CD4-positive, alpha-beta T cell treated with Interleukin-2 at 100 ng/mL for 4 hours (primary cell): ENCODE data around the gene ANKRD33B.
"Not testable (repeated sequence)": the region's sequence is repeated elsewhere in the genome, so short reads cannot be mapped to it uniquely, and the experiment has no call there.

Source experiments
- DNase-seq: peaks from one replicate; pipeline ENCODE4 v3.0.0-alpha.2; 2020; ENCODE audit warnings: low spot score

Gene ANKRD33B

DNA sequence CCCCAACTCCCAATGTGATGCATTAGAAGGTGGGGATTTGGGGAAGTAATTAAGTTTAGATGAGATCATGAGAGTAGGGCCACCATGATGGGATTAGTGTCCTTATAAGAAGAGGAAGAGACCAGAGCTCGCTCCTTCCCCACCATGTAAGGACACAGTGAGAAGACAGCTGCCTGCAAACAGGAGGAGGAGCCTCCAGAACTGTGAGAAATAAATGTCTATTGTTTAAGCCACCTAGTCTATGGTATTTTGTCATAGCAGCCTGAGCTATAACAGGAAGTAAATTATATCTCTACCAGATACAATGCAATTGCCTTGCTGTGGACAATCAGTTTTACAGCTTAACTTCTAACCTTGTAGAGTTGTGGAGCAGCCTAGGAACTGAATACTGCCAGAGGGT lies 58.0 kb downstream of the ANKRD33B start:
- DNase-seq, result no peak

- DNase-seq, result no peak
These were observed 58.9 kb downstream of the ANKRD33B start for GRCh38 chr5:10622810-10623209.

DNA sequence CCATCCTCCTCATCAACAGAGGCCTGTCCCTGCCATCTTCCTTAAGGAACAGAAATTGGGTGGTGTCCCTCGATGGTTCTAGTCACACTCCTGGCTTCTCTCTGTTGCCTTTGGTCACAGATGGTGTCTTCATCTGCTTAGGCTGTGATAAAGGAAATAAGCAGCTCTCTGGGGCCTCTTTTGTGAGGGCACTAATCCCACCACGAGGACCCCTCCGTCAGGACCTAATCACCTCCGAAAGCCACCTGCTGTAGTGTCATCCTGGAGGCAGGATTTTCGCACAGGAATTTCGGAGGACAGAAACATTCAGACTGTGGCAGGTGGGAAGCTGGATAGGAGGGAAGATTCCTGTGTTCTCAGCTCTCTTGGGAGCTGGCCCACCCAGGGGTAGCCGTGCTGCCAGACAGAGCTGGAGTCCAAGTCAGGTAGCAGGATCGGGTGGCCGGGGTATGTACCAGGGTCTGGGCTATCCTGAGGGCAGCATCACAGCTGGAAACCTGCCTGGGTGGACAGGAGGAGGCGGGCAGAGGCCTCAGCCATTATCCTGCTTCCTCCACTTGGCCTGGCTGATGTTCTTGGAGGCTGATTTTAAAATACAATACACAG lies 59.5 kb downstream of the ANKRD33B start:
- no peak for DNase-seq

GRCh38 chr5:10624206-10624605 lies 60.3 kb downstream of the ANKRD33B start:
- DNase-seq, result no peak

GRCh38 chr5:10624679-10625078 lies 60.8 kb downstream of the ANKRD33B start:
- no peak for DNase-seq

DNA sequence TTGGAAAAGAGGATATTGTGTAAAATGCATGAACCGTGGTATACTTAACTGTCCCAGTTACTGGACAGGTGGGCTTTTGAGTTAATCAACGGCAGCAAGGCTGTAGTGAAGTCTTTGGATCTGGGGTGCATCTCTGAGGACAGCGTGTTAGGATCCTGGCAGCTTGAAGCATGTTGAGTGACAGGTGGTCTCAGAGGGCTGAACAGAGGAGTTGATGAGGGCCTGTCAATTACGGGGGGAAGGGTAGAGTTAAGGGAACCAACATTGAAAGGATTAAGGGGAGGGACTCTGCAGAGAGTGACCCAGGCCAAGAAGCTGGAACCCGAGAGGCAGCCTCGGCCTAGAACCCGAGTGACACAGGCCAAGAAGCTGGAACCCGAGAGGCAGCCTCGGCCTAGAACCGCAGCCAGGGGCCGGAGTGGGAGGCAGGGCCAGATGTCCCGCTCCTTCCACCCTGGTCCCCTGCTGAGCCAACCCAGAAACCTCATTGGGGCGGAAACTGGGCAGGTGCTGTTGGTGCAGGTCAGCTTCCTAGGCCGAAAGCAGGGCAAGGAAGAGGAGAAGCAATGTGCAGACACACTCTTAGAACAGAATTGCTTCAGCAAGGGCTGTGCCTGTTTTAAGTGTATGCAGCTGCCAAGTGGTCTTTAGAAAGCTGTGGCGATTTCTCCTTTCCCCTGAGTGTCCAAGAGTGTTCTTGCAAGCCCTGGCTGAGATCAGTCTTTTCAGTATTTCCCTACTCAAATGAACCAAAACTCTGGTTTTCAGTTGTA lies 62.0 kb downstream of the ANKRD33B start:
- DNase-seq, result no peak

DNA sequence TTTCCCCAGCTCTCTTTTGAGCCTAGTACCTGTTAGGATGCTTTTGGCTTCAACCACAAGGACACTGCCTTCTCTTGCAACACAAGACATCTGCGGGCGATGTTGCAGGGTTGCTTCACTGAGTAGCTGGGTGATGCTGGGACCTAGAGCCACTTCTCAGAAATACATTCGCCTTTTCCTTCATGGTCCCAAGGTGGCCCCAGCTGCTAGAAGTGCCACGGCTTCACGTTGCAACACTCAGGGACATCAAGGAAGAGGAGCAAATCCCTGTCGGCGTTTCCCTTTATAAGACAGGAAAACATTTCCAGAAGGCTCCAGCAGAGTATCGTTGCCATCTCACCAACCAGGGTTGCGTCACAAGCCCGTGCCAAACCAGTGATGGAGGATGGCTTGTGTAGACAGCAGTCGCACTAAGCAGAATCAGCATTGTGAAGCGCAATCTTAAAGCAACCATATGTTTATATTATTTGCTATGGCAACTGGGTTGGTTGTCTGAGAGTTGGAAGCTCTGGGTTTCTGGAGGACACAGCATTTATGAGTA lies 62.7 kb downstream of the ANKRD33B start:
- no peak for DNase-seq

DNA sequence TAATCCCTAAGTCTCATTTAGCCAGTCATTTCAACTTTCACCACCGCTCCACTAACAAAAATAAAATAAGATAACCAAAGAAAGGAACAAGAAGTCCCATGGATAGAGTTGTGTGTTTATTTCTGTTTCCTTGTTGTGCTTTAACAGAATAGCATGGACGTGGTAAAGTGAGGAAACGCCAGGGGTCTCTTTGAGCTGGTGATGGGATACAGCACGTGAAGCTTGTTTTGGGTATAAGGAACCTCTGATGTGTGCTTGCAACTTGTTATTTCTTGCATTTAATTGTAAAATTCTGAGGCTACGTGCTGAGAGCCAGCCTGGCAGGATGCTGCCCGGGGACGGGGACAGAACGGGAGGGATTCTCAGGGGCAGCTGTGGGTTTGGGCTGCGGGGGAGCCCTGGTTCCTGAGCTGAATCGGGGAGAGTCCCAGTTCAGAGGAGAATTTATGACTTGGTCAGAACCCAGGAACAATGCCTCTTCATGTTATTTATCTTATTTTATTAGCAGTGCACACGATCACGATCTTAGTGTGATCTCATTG lies 63.4 kb downstream of the ANKRD33B start:
- DNase-seq, result no peak

- no peak for DNase-seq
These were observed 64.7 kb downstream of the ANKRD33B start for GRCh38 chr5:10628601-10629000.

DNA sequence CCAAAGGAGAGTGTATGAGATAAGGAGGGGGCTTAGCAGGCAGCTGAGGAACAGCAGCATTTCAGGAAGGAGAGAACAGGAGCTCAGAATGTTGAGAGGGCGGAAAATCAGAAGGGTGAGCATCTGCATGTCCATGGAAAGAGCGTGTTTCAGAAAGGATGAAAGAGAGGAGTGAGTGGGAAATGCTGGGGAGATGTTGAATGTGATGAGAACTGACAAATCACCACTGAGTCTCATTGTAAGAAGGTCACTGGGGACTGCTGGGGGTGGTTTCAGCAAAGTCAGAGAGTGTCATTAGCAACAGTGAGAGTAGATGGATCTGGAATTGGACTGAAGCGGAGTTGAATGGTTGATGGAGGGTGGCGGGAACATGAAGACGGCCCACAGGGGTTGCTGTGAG lies 65.8 kb downstream of the ANKRD33B start:
- DNase-seq, result no peak

DNA sequence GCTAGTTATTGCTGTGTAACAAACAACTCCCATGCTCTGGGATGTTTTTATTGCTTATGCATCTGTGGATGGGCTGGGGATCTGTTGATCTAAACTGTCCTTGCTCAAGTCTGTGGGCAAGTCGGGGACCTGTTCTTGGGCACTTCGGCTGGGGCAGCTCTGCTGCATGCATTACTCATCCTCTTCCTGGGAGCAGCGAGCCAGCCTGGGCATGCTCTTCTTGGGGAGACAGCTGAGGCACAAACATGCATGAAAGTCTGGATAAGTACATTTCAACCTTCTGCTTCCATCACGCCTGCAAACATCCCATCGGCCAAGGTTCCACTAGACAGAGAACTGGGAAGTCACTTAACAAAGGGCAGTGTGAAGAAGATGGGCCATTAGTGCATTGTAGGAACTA lies 66.3 kb downstream of the ANKRD33B start:
- DNase-seq, result no peak

DNA sequence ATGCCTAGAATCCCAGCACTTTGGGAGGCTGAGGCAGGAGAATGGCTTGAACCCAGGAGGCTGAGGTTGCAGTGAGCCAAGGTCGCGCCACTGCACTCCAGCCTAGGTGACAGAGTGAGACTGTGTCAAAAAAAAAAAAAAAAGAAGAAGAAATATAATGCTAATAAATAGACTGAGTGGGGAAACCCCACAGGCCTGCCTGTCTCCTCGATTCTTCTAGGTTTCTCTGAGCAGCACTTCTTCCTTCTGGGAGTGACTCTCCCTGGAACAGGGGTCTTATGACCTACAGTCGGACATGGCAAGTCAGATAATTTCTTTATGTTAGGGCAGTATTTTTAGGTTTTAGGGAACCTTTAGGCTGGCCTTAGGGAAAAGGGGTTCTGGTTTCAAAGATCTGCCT lies 66.9 kb downstream of the ANKRD33B start:
- not testable (repeated sequence) for DNase-seq

- DNase-seq, result no peak
These were observed 67.6 kb downstream of the ANKRD33B start for GRCh38 chr5:10631316-10631996.

DNA sequence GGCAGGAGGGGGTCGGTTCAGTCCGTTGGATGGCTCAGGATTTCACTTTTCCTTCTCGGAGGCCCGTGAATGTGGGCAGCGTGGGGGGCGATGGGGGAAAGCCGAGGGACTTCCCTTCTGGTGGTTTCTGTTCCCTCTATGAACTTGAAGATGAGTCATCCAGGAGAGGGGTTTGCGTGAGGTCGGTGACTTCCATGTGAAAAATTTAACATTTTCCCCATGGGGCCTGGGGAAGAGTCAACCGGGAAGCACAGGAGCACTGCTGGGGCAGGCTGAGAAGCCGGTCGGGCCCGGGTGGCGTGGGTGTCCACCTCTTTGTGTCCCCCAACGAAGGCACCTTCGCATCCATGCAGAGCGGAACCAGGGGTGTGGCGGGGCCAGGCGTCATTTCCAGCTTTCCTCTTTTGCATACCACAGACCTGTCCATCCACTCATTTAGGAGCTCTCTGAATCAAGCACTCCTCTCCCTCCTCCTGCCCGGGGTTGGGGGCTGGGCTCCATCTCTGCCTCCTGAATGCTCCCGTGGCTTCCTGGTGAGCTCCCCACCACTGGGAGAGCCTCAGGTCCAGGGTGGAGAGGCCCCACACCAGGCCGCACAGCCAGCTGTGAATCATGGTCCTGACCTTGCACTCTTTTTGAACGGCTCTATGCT lies 68.4 kb downstream of the ANKRD33B start:
- DNase-seq, result peak; percentile 35

DNA sequence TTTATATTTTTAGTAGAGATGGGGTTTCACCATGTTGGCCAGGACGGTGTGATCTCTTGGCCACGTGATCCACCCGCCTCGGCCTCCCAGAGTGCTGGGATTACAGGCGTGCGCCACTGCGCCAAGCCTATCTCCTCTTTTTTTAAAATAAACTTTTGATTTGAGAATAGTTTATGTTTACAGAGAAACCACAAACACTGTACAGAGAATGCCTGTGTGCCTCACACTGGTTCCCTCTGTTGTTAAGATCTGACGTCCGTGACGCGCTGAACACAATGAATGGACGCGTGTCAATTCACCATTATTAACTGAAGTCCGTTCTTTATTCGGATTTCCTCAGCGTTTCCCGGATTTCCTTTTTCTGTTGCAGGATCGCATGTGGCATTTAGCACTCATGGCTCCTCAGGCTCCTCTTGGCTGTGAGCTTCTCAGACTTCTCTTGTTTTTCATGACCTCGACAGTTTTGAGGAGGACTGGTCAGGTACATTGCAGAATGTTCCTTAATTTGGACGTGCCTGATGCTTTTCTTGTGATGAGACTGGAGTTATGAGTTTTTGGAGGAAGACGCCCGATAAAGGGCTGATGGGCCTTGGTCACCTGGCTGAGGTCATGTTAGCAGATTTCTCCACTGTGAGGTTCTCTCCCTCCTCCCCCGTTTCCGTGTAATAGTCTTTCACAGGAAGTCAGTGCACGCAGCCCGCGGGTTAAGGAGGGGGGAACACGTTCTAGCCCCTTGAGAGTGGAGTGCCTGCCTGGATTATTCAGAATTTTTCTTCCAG lies 69.6 kb downstream of the ANKRD33B start:
- peak; percentile 40 for DNase-seq

DNA sequence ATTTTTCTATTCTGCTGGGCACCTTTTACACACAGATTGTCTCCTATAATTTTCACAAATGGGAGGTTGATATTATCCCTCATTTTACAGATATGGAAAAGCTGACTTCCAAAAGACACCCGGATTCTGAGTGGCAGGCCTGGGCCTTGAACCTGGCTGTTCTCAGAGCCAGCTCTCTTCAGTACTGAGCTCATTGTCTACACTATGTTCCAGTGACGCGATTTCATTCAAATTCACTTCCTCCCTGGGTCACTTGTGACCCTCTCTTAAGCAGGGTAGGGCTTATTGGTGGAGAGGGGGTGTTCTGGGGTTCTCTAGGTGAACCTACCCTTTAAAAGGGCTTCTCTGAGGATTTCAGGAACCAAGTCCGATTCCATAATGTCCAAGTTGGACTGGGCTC lies 70.2 kb downstream of the ANKRD33B start:
- DNase-seq, result no peak

- DNase-seq, result no peak
These were observed 70.7 kb downstream of the ANKRD33B start for GRCh38 chr5:10634562-10634961.

- DNase-seq, result peak; percentile 66
These were observed 71.5 kb downstream of the ANKRD33B start for GRCh38 chr5:10635257-10635866.

- DNase-seq, result no peak
These were observed 72.0 kb downstream of the ANKRD33B start for GRCh38 chr5:10635867-10636350.

- no peak for DNase-seq
These were observed 72.7 kb downstream of the ANKRD33B start for GRCh38 chr5:10636363-10637142.
